K562 (cell line): ENCODE measurements around the gene HSPA6. TPM values are rescaled to one million over a fixed set of nuclear protein-coding genes. Genes with fewer than 3 reads are reported as not detected.
A peak's percentile ranks its signal among the peaks of the same experiment; 100 is the strongest.

Source experiments
- CHD7 ChIP-seq: fragments of 200-600 bp; sonication (generic); IDR thresholded peaks from one replicate; pipeline ENCODE4 v1.6.1; 2012; ENCODE audit warnings: mild to moderate bottlenecking, low read depth, low read length, inconsistent platforms
- E2F5 ChIP-seq: sonication (generic); formaldehyde crosslinking; IDR thresholded peaks from 2 replicates; pipeline ENCODE4 v1.8.0; 2022; ENCODE audit warnings: mild to moderate bottlenecking, missing genetic modification reagents
- EGR1 ChIP-seq: fragments of 450-650 bp; conservative IDR thresholded peaks from 2 replicates; pipeline ENCODE4 v1.6.1; 2017; ENCODE audit warnings: mild to moderate bottlenecking
- FUS ChIP-seq: fragments of 200-400 bp; formaldehyde crosslinking; optimal IDR thresholded peaks from 2 replicates; pipeline ENCODE3; 2017; ENCODE audit warnings: low read depth, low read length
- GATAD2A ChIP-seq: fragments of 450-650 bp; IDR thresholded peaks from 2 replicates; pipeline ENCODE4 v1.6.1; 2017
- GTF2A2 ChIP-seq: IDR thresholded peaks from 2 replicates; pipeline ENCODE4 v1.6.1; 2016; ENCODE audit warnings: mild to moderate bottlenecking, missing genetic modification characterization, missing compliant biosample characterization
- KLF10 ChIP-seq: fragments of 250-450 bp; sonication (Bioruptor Pico); IDR thresholded peaks from 2 replicates; pipeline ENCODE4 v1.6.1; 2021; ENCODE audit warnings: matching md5 sums
- MLLT1 ChIP-seq, 2 experiments: fragments of 450-650 bp; IDR thresholded peaks; 2 replicates each; pipeline ENCODE4 v1.6.1; 2016
- NCOA2 ChIP-seq, 2 experiments: fragments of 450-650 bp; IDR thresholded peaks; 2 replicates each; pipeline ENCODE4 v1.6.1; 2018; ENCODE audit warnings: mild to moderate bottlenecking in 2 of 2, moderate library complexity in 1 of 2; ENCODE audit not compliant: partially characterized antibody in 2 of 2
- NFATC3 ChIP-seq: fragments of 450-650 bp; IDR thresholded peaks from 2 replicates; pipeline ENCODE4 v1.6.1; 2017; ENCODE audit warnings: mild to moderate bottlenecking
- RBM17 ChIP-seq: fragments of 200-400 bp; formaldehyde crosslinking; IDR thresholded peaks from 2 replicates; pipeline ENCODE4 v1.6.1; 2017; ENCODE audit warnings: low read depth, mild to moderate bottlenecking, low read length, borderline replicate concordance
- TCF7L2 ChIP-seq: fragments of 150-350 bp; IDR thresholded peaks from 2 replicates; pipeline ENCODE4 v1.6.1; 2016; ENCODE audit warnings: low read depth, mild to moderate bottlenecking, low read length, moderate library complexity
- ZNF311 ChIP-seq: fragments of 250-450 bp; sonication (Bioruptor Pico); IDR thresholded peaks from 2 replicates; pipeline ENCODE4 v1.4.0; 2020; ENCODE audit warnings: mild to moderate bottlenecking, moderate library complexity
- polyA plus RNA-seq, 8 experiments: library from polyadenylated mRNA; depleted of rRNA in 4 of 8; stranded (reverse) in 5 of 8; unstranded in 3 of 8; fragments of >200 nt; fragmentation: Nextera tagmentation in 2 of 8; fragmentation: Illumina TruSeq in 1 of 8; extraction: Ambion mirVana in 2 of 8; extraction: Trizol in 1 of 8; gene quantifications; 2 replicates each; pipeline versions ENCODE4 v1.2.1 to v1.2.3, GENCODE V29; 2011 to 2014; ENCODE audit warnings: inconsistent platforms in 1 of 8, missing spikeins in 1 of 8
- total RNA-seq, 7 experiments: library from RNA; depleted of rRNA in 6 of 7; stranded (reverse); fragments of >200 nt in 6 of 7; fragmentation: Illumina TruSeq in 2 of 7; extraction: Trizol in 2 of 7; gene quantifications; 2 replicates each; pipeline versions ENCODE4 v1.2.1 to v1.2.3, GENCODE V29; 2011 to 2021; ENCODE audit warnings: low replicate concordance in 1 of 7
- TF ChIP-seq, protein P1 (sequence below): fragments of 450-650 bp; formaldehyde crosslinking; IDR thresholded peaks from 2 replicates; pipeline ENCODE4 v1.4.0; 2020; ENCODE audit warnings: mild to moderate bottlenecking, moderate library complexity

HSPA6 gene
- total and polyA plus RNA-seq, 9 of the 15 experiments (the other 6 are each of a cell fraction or from before 2014, with no cell fraction given) = 0.15 to 10.0 (median 2.4) TPM

DNA sequence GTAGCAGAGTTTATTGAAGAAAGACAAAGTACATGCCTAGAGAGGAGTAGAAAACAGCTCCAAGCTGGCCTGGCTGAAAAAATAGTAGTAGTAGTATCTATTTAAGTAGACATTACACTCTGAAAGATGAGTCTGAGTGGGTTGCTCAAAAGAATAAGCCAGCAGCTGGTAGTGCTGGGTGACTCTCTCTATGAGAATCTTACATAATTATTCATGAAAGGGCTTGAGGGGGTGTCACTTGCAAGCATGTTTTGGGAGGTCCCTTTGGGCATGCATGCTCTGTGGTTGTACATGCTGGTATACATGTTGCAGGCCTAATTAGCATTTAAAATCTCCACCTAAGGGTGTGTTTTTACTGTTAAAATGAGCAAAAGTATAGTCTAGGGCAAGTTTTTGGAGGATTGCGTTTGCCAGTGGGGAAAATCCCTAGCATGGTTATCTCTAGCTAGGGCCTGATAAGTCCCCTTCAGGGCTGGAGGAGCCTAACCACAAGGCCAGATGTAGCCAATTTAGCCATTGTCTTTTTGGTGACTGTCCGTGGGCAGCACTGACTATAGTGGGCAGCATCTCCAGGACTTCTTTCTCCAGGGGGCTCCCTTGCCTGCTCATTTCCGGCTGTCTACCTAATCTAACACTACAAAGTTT lies 30.1 kb upstream of the HSPA6 start (continued):
- TF ChIP-seq CHD7 (no peak), NFATC3 (no peak), RBM17 (no peak), GTF2A2 (no peak), E2F5 (CRISPR knock-in tag) (no peak), TCF7L2 (no peak), ZNF311 (CRISPR knock-in tag) (no peak), EGR1 (no peak), NCOA2 (IDR thresholded peaks at IDR 0.05; ENCODE audit: partially characterized antibody in 2 of 2) (no peak), KLF10 (CRISPR knock-in tag) (no peak), MLLT1 (IDR thresholded peaks at IDR 0.05) (peak in 1 of 2 experiments; percentile 57; a peak in 1 of 4 replicates), FUS (no peak), GATAD2A (peak; percentile 84)
- TF ChIP-seq, protein P1, sequence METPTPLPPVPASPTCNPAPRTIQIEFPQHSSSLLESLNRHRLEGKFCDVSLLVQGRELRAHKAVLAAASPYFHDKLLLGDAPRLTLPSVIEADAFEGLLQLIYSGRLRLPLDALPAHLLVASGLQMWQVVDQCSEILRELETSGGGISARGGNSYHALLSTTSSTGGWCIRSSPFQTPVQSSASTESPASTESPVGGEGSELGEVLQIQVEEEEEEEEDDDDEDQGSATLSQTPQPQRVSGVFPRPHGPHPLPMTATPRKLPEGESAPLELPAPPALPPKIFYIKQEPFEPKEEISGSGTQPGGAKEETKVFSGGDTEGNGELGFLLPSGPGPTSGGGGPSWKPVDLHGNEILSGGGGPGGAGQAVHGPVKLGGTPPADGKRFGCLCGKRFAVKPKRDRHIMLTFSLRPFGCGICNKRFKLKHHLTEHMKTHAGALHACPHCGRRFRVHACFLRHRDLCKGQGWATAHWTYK (CRISPR knock-in tag) = no peak
